Tibial nerve (tissue), 4 donors: ENCODE data around the gene MAOB. TPM values are rescaled to one million over a fixed set of nuclear protein-coding genes. Genes with fewer than 3 reads are reported as not detected.

Experiments
- DNase-seq, 2 donors: peaks; one replicate each; pipeline ENCODE4 v3.0.0-alpha.2; 2019; ENCODE audit warnings: low spot score in 2 of 2
- H3K27ac ChIP-seq, 4 donors: fragments of 200-600 bp; sonication (generic) in 3 of 4; one replicate each; pipeline ENCODE4 v1.5.1; 2017 to 2019; ENCODE audit warnings: mild to moderate bottlenecking in 1 of 4
- H3K27me3 ChIP-seq, 2 donors: fragments of 200-600 bp; sonication (generic) in 1 of 2; one replicate each; pipeline versions ENCODE4 v1.5.1 to v1.6.0; 2017 to 2019
- H3K36me3 ChIP-seq, 3 donors: fragments of 200-600 bp; sonication (generic); one replicate each; pipeline ENCODE4 v1.5.1; 2018 to 2019
- H3K4me1 ChIP-seq, 4 donors: fragments of 200-600 bp; sonication (generic) in 3 of 4; one replicate each; pipeline ENCODE4 v1.5.1; 2017 to 2019
- H3K4me3 ChIP-seq, 4 donors: fragments of 200-600 bp; sonication (generic) in 3 of 4; one replicate each; pipeline ENCODE4 v1.5.1; 2017 to 2019; ENCODE audit warnings: mild to moderate bottlenecking in 1 of 4, moderate library complexity in 1 of 4
- H3K9me3 ChIP-seq, 4 donors: fragments of 200-600 bp; sonication (generic) in 3 of 4; one replicate each; pipeline ENCODE4 v1.5.1; 2017 to 2019
- CTCF ChIP-seq, 5 experiments: fragments of 200-600 bp in 3 of 5; fragments of 450-650 bp in 2 of 5; sonication (generic) in 3 of 5; IDR thresholded peaks; one replicate each; pipeline ENCODE4 v1.5.1; 2016 to 2019; ENCODE audit warnings: antibody characterized with exemption in 5 of 5, mild to moderate bottlenecking in 3 of 5, moderate library complexity in 2 of 5
- EP300 ChIP-seq, 2 donors: sonication (generic); formaldehyde crosslinking; IDR thresholded peaks; one replicate each; pipeline ENCODE4 v1.6.1; 2017; ENCODE audit warnings: antibody characterized with exemption in 2 of 2, mild to moderate bottlenecking in 1 of 2
- POLR2A ChIP-seq, 2 donors: fragments of 450-650 bp; IDR thresholded peaks; one replicate each; pipeline ENCODE4 v1.6.1; 2017; ENCODE audit warnings: antibody characterized with exemption in 2 of 2, mild to moderate bottlenecking in 2 of 2, moderate library complexity in 2 of 2
- WGBS, 2 donors: methylation state at CpG; one replicate each; pipeline ENCODE4 v1.1.5; 2018; 5-methylcytosine and 5-hydroxymethylcytosine counted together
- total RNA-seq, 4 donors: library from RNA; depleted of rRNA; stranded (reverse); fragments of >200 nt; gene quantifications; one replicate each; pipeline ENCODE4 v1.1.0, GENCODE V29; 2016

MAOB gene
- total RNA-seq, 4 donors from 2014 or later: 8.8 to 35.1 (median 22.8) TPM

- no peaks in the 10 kb centered on the region for H3K4me1 ChIP-seq
- DNase-seq: no peak
- 67 to 71% methylated on average over 3 of the region's 3 CpGs for WGBS, 2 donors
- no peak overlapping the region for H3K4me3 ChIP-seq
- H3K27me3 ChIP-seq: no peaks in the 10 kb centered on the region
- H3K9me3 ChIP-seq: no peaks in the 10 kb centered on the region
- no peak overlapping the region for H3K27ac ChIP-seq
- TF ChIP-seq POLR2A (IDR thresholded peaks at IDR 0.05) (no peak), EP300 (IDR thresholded peaks at IDR 0.05) (no peak), CTCF (IDR thresholded peaks at IDR 0.05) (no peak)
- H3K36me3 ChIP-seq: peaks cover 0 to 4% (median 0%) of the 10 kb centered on the region in 3 donors
Observed at GRCh38 chrX:43735957-43736356, 146.3 kb downstream of the MAOB start.

- no peaks in the 10 kb centered on the region for H3K27me3 ChIP-seq
- no peaks in the 10 kb centered on the region for H3K4me1 ChIP-seq
- no peak for TF ChIP-seq POLR2A (IDR thresholded peaks at IDR 0.05)
- H3K27ac ChIP-seq: no peak overlapping the region
- no peak for DNase-seq
- 68 to 86% methylated on average over 5 to 6 of the region's 6 CpGs for WGBS, 2 donors
- H3K4me3 ChIP-seq: no peak overlapping the region
- no peaks in the 10 kb centered on the region for H3K9me3 ChIP-seq
- H3K36me3 ChIP-seq: peaks cover 0 to 4% (median 0%) of the 10 kb centered on the region in 3 donors
Observed at GRCh38 chrX:43735534-43735933, 146.7 kb downstream of the MAOB start.

GRCh38 chrX:43734444-43734843 lies 147.8 kb downstream of the MAOB start:
- Histone ChIP-seq H3K36me3 (peaks cover 0 to 4% (median 0%) of the 10 kb centered on the region in 3 donors), H3K27ac (no peak overlapping the region), H3K4me1 (no peaks in the 10 kb centered on the region), H3K4me3 (no peak overlapping the region), H3K27me3 (no peaks in the 10 kb centered on the region), H3K9me3 (no peaks in the 10 kb centered on the region)
- DNase-seq: no peak
- no peak for TF ChIP-seq EP300 (IDR thresholded peaks at IDR 0.05)
- no peak for TF ChIP-seq CTCF (IDR thresholded peaks at IDR 0.05)
- TF ChIP-seq POLR2A (IDR thresholded peaks at IDR 0.05): no peak
- 46 to 89% methylated on average over 1 of the region's 1 CpG for WGBS, 2 donors

GRCh38 chrX:43733699-43734098 lies 148.6 kb downstream of the MAOB start:
- H3K9me3 ChIP-seq: no peaks in the 10 kb centered on the region
- H3K4me3 ChIP-seq: no peak overlapping the region
- WGBS, 2 donors: 96 to 100% methylated on average over 1 of the region's 1 CpG
- TF ChIP-seq POLR2A (IDR thresholded peaks at IDR 0.05) (no peak), CTCF (IDR thresholded peaks at IDR 0.05) (no peak), EP300 (IDR thresholded peaks at IDR 0.05) (no peak)
- H3K4me1 ChIP-seq: no peaks in the 10 kb centered on the region
- H3K27me3 ChIP-seq: no peaks in the 10 kb centered on the region
- H3K36me3 ChIP-seq: peaks cover 0 to 4% (median 0%) of the 10 kb centered on the region in 3 donors
- no peak for DNase-seq
- no peak overlapping the region for H3K27ac ChIP-seq

- H3K27me3 ChIP-seq: no peaks in the 10 kb centered on the region
- no peaks in the 10 kb centered on the region for H3K4me1 ChIP-seq
- no peak overlapping the region for H3K27ac ChIP-seq
- H3K9me3 ChIP-seq: no peaks in the 10 kb centered on the region
- H3K36me3 ChIP-seq: peaks cover 0 to 4% (median 0%) of the 10 kb centered on the region in 3 donors
- WGBS, 2 donors: 85 to 89% methylated on average over 7 of the region's 7 CpGs
- TF ChIP-seq POLR2A (IDR thresholded peaks at IDR 0.05) (no peak), EP300 (IDR thresholded peaks at IDR 0.05) (no peak), CTCF (IDR thresholded peaks at IDR 0.05) (no peak)
- no peak overlapping the region for H3K4me3 ChIP-seq
- no peak for DNase-seq
Observed at GRCh38 chrX:43731086-43731485, 151.2 kb downstream of the MAOB start.

- TF ChIP-seq POLR2A (IDR thresholded peaks at IDR 0.05) (no peak), EP300 (IDR thresholded peaks at IDR 0.05) (no peak), CTCF (IDR thresholded peaks at IDR 0.05) (no peak)
- Histone ChIP-seq H3K9me3 (no peaks in the 10 kb centered on the region), H3K4me3 (no peak overlapping the region), H3K27ac (no peak overlapping the region), H3K27me3 (no peaks in the 10 kb centered on the region), H3K4me1 (no peaks in the 10 kb centered on the region), H3K36me3 (peaks cover 0 to 4% (median 0%) of the 10 kb centered on the region in 3 donors)
- WGBS, 2 donors: 90 to 91% methylated on average over 1 of the region's 1 CpG
- no peak for DNase-seq
Observed at GRCh38 chrX:43728966-43729365, 153.3 kb downstream of the MAOB start.
